Measurements from ENCODE around the gene C20orf144.
"Not testable (repeated sequence)": the region's sequence is repeated elsewhere in the genome, so short reads cannot be mapped to it uniquely, and the experiment has no call there.

The C20orf144 gene

DNA sequence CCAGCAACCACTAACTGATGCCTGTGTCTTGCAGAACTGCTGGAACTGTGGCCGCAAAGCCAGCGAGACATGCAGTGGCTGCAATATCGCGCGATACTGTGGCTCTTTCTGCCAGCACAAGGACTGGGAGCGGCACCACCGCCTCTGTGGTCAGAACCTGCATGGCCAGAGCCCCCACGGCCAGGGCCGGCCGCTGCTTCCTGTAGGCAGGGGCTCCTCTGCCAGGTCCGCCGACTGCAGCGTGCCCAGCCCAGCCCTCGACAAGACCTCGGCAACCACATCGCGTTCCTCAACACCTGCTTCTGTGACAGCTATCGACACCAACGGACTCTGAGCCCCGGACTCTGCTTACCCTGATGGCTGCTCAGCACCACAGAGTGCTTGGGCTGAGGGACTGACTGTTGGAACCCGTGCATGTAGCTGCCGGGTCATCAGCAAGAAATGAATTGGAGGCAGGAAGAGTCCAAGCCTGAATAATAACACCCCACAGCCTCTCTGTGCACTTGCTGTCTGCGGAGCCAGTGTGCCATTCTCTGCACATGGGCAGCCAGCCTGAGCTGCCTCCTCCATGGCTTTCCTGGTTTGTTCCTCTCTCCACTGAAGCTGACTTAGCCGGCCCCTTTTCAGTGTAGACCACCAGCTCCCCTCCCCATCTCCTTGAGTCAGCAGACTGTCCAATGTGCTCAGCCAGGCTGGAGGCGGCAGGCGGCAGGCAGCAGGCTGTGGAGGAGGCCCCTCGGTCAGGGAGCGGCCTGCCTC, 17.6 kb upstream of the C20orf144 start:
- Histone ChIP-seq H3K4me3 (ENCODE audit: low read length) (no peak overlapping the region), H3K36me3 (ENCODE audit: insufficient read depth, low read length) (peaks cover 45% of the 10 kb centered on the region), H3K27me3 (ENCODE audit: insufficient read depth, low read length) (no peaks in the 10 kb centered on the region), H2AFZ (ENCODE audit: low read depth, low read length) (no peak overlapping the region), H3K4me1 (ENCODE audit: insufficient read depth, low read length) (peaks cover 3% of the 10 kb centered on the region), H3K9me3 (ENCODE audit: low read length) (no peaks in the 10 kb centered on the region)

DNA sequence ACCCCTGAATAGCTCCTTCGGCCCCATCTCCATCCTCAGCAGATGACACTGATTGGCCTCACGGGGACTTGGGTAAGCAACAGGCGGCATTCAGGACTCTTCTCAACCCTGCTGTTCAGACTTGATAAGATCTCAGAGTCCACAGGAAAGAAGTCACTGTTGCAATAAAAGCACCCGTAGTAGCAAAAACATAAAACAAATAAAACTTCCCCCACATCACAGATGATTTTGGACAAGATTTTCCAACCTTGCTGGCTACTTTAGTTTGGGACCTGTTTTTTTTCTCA, 17.1 kb upstream of the C20orf144 start:
- Histone ChIP-seq H3K27me3 (ENCODE audit: insufficient read depth, low read length) (no peaks in the 10 kb centered on the region), H3K4me1 (ENCODE audit: insufficient read depth, low read length) (peaks cover 3% of the 10 kb centered on the region), H3K9me3 (ENCODE audit: low read length) (no peaks in the 10 kb centered on the region), H3K4me3 (ENCODE audit: low read length) (no peak overlapping the region), H3K36me3 (ENCODE audit: insufficient read depth, low read length) (peaks cover 42% of the 10 kb centered on the region), H2AFZ (ENCODE audit: low read depth, low read length) (no peak overlapping the region)

DNA sequence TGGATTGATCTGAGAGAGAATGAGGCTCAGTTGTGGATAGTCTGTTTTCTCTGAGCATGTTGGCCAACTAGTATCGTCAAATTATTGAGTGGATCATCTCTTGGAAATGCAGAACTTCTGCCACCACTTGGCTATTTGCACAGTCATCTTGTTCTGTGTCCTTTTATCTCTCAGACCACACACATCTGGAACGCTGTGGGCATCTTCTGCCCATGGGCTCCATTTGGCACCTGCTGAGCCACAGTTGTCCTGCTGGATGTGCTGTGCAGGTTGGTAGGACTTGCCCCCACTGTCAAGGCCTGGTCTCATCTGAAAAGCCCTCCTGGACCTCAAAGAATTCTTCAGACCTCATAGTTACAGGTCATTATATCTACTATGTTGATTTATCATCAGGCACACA, 16.7 kb upstream of the C20orf144 start:
- H3K4me1 ChIP-seq (ENCODE audit: insufficient read depth, low read length) = peaks cover 3% of the 10 kb centered on the region
- H2AFZ ChIP-seq (ENCODE audit: low read depth, low read length) = no peak overlapping the region
- H3K36me3 ChIP-seq (ENCODE audit: insufficient read depth, low read length) = peaks cover 39% of the 10 kb centered on the region
- no peaks in the 10 kb centered on the region for H3K27me3 ChIP-seq (ENCODE audit: insufficient read depth, low read length)
- H3K4me3 ChIP-seq (ENCODE audit: low read length) = no peak overlapping the region
- no peaks in the 10 kb centered on the region for H3K9me3 ChIP-seq (ENCODE audit: low read length)

DNA sequence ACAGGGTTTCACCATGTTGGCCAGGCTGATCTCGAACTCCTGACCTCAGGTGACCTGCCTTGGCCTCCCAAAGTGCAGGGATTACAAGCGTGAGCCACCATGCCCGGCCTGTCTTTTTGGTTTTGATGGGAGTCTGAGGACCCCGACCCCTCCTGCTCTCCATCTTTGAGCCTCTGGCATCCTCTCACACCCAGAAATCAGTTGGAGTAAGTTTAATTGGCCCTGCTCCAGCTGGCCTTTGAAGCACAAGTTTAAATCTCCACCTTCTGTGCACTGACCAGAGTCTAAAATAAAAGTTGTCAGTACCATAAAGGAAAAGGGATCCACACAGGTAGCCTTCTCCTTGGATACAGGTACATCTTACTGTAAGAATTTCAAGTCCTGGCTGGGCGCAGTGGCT, 15.9 kb upstream of the C20orf144 start:
- Histone ChIP-seq H3K9me3 (ENCODE audit: low read length) (no peaks in the 10 kb centered on the region), H2AFZ (ENCODE audit: low read depth, low read length) (no peak overlapping the region), H3K27me3 (ENCODE audit: insufficient read depth, low read length) (no peaks in the 10 kb centered on the region), H3K36me3 (ENCODE audit: insufficient read depth, low read length) (peaks cover 37% of the 10 kb centered on the region), H3K4me3 (ENCODE audit: low read length) (no peak overlapping the region), H3K4me1 (ENCODE audit: insufficient read depth, low read length) (peaks cover 3% of the 10 kb centered on the region)

DNA sequence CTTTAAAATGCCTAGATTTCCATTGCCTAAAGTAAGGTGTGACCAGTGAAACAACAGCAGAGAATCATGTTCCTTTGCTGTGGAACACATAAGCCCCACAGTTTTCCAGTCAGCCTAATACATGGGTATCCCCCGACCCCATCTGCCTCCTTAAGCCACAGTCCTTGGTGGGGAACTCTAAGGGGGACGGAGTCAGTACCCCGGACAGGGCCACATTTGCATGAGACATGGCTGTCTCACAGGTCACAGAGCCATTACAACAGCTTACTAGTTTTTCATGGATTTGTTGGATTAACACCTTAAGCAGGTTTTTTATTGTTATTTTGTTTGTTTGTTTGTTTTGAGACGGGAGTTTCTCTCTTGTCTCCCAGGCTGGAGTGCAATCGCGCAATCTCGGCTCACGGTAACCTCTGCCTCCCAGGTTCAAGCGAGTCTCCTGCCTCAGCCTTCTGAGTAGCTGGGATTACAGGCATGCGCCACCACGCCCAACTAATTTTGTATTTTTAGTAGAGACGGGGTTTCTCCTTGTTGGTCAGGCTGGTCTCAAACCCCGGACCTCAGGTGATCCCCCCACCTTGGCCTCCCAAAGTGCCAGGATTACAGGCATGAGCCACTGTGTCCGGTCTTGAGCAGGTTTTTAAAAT, 15.0 kb upstream of the C20orf144 start:
- not testable (repeated sequence) for H3K4me3 ChIP-seq (ENCODE audit: low read length); H3K4me1 ChIP-seq (ENCODE audit: insufficient read depth, low read length); H2AFZ ChIP-seq (ENCODE audit: low read depth, low read length); H3K9me3 ChIP-seq (ENCODE audit: low read length); H3K27me3 ChIP-seq (ENCODE audit: insufficient read depth, low read length)
- peaks cover 29% of the 10 kb centered on the region for H3K36me3 ChIP-seq (ENCODE audit: insufficient read depth, low read length)

DNA sequence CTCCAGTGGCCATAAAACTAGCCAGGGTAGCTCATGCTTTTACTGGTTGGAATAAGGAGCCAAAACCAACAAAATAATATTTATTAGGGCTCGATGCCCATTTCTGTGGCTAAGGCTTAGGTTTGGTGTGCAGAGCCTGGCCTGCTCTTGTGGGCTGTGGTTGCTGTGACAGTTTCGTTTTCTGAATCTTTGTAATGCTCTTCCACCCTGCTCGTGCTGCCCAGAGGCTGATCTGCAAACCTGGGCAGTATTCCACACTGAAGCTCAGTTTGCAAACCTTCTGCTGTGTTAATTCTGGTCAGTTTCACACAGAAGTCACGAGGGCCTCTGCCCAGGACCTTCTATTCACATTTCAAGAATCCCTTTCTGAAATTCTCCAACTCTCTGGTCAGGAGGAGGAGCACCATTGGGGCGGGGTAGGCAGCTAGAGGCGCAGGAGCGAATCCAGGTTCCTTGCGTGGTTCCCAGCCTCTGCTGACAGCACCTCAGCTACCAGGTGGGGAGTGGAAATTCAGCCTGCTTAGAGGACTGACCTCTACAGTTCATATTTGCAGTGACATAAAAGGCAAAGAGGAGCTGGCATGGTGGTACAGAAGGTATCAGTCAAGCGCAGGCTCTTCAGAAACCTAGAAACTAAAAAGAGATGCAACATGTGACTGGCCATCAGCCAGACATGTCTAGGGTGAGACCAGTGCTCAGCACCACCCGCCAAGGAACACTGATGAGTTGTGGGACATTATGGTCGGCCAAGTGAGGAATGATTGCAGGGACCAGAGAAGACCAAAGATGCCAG, 14.3 kb upstream of the C20orf144 start:
- Histone ChIP-seq H2AFZ (ENCODE audit: low read depth, low read length) (no peak overlapping the region), H3K4me3 (ENCODE audit: low read length) (no peak overlapping the region), H3K9me3 (ENCODE audit: low read length) (no peaks in the 10 kb centered on the region), H3K27me3 (ENCODE audit: insufficient read depth, low read length) (no peaks in the 10 kb centered on the region), H3K4me1 (ENCODE audit: insufficient read depth, low read length) (peaks cover 3% of the 10 kb centered on the region), H3K36me3 (ENCODE audit: insufficient read depth, low read length) (peaks cover 26% of the 10 kb centered on the region)

DNA sequence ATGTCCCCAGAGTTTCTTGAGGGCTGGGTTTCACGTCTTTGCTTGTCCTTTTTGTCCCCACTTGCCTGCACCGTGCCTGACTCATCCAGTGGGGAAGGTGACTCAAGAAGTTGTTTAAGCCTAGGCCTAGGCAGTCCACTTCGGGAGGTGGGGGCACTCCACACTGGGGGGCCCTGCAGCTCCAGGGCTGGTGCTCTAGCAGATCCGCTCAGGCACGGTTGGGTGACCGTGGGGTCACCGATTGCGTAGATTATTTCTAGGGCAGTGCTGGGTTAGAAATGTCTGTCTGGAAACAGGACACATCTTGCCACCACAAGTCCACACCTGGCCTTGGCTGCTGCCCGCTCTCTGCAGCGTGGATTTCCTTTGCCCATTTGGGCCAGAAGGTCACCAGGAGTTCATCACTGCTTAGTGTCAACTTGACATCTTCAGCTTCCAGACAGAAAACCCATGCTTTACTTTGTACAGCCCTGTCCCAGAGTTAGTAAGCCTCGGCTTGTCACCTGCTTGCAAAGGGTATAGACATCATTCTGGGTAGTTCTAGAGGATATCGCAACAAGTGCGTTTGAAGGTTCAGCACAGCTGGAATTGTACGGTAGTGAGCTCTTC, 13.6 kb upstream of the C20orf144 start:
- H3K27me3 ChIP-seq (ENCODE audit: insufficient read depth, low read length) = no peaks in the 10 kb centered on the region
- H3K36me3 ChIP-seq (ENCODE audit: insufficient read depth, low read length) = peaks cover 26% of the 10 kb centered on the region
- no peak overlapping the region for H3K4me3 ChIP-seq (ENCODE audit: low read length)
- H3K9me3 ChIP-seq (ENCODE audit: low read length) = no peaks in the 10 kb centered on the region
- H2AFZ ChIP-seq (ENCODE audit: low read depth, low read length) = no peak overlapping the region
- peaks cover 3% of the 10 kb centered on the region for H3K4me1 ChIP-seq (ENCODE audit: insufficient read depth, low read length)

DNA sequence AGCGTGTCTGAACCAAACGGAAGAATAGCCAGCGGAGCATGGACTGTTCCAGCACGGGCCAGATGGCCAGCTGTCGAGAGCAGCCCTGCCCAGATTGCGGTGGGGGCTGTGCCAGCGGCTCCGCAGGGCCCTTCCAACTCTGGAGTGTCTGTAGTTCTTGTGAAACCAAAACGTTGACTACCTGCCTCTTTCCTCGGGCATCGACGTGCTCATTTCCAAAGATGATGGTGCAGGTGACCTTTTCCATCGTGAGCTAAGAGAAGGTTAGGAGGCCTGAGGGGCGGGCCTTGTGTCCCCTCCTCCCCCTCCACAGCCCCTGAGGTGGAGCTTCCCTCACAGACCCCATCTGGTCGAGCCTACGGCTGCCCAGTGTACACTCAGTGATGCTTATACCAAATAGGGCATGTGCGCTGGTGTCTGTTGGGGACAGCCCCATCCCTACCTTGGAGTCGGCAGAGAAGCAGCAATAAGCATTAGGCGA, 12.9 kb upstream of the C20orf144 start:
- no peaks in the 10 kb centered on the region for H3K27me3 ChIP-seq (ENCODE audit: insufficient read depth, low read length)
- no peak overlapping the region for H2AFZ ChIP-seq (ENCODE audit: low read depth, low read length)
- peaks cover 3% of the 10 kb centered on the region for H3K4me1 ChIP-seq (ENCODE audit: insufficient read depth, low read length)
- peaks cover 21% of the 10 kb centered on the region for H3K36me3 ChIP-seq (ENCODE audit: insufficient read depth, low read length)
- H3K4me3 ChIP-seq (ENCODE audit: low read length) = no peak overlapping the region
- H3K9me3 ChIP-seq (ENCODE audit: low read length) = no peaks in the 10 kb centered on the region

DNA sequence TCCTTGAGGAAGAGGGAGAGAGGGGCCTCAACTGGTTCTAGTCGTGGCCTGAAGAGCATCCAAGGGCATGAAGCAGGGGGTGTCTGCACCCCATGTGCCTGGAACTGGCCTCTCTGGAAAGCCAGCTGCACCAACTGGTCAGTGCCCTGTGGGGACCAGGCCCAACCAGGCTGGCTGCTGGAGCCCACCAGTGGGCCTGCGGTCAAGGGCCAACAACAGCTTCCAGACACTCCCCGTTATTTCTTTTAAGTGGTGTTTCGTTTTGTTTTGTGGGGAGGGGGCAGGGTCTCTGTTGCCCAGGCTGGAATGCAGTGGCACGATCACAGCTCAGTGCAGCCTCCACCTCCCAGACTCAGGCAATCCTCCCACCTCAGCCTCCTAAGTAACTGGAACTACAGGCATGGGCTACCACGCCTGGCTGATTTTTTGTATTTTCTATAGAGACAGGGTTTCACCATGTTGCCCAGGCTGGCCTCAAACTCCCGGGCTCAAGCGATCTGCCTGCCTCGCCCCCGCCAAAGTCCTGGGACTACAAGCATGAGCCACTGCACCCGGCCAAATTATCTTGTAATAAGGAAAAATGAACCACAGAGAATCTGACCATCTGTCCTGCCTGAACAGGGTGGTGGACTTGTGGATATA, 11.9 kb upstream of the C20orf144 start:
- peaks cover 11% of the 10 kb centered on the region for H3K36me3 ChIP-seq (ENCODE audit: insufficient read depth, low read length)
- H3K4me3 ChIP-seq (ENCODE audit: low read length) = no peak overlapping the region
- H3K4me1 ChIP-seq (ENCODE audit: insufficient read depth, low read length) = peaks cover 3% of the 10 kb centered on the region
- no peak overlapping the region for H2AFZ ChIP-seq (ENCODE audit: low read depth, low read length)
- H3K27me3 ChIP-seq (ENCODE audit: insufficient read depth, low read length) = no peaks in the 10 kb centered on the region
- H3K9me3 ChIP-seq (ENCODE audit: low read length) = no peaks in the 10 kb centered on the region

DNA sequence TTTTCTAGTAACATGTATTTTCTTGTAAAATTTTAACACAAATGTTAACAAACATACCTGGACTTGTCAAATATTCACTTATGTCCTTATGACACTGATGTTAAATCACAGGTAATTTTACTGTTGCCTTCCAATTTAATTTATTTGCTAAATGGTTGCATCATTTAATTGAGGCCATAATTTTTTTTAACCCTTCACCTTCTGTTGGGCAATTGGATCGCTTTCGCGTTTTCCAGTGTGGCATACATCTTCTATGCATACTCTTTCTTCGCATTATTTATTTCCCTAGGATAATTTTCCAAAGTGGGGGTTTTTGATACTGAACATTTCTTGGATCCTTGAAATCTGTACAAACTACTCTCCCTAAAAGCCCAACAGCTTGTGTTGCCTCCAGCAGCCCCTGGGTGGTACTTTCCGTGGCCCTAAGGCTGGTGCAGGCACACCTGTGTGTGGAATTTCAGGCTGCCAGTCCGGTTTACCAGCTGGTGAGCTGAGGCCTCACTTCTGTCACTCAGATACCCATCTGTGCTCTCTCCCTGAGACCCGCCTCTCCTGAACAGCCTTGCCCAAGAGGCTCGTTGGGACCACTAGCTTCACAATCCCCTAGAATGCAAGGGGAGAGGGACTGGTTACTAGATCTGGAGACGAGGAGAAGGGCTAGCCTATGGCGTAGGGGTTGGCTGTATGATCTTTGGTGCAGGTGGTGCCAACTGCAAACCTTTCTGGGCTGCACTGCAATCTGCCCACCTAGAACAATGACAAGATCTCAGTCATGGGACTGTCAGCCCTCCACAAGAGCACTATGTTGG, 11.2 kb upstream of the C20orf144 start:
- Histone ChIP-seq H3K27me3 (ENCODE audit: insufficient read depth, low read length) (no peaks in the 10 kb centered on the region), H3K4me3 (ENCODE audit: low read length) (no peak overlapping the region), H3K4me1 (ENCODE audit: insufficient read depth, low read length) (peaks cover 3% of the 10 kb centered on the region), H2AFZ (ENCODE audit: low read depth, low read length) (no peak overlapping the region), H3K36me3 (ENCODE audit: insufficient read depth, low read length) (peaks cover 7% of the 10 kb centered on the region), H3K9me3 (ENCODE audit: low read length) (no peaks in the 10 kb centered on the region)

DNA sequence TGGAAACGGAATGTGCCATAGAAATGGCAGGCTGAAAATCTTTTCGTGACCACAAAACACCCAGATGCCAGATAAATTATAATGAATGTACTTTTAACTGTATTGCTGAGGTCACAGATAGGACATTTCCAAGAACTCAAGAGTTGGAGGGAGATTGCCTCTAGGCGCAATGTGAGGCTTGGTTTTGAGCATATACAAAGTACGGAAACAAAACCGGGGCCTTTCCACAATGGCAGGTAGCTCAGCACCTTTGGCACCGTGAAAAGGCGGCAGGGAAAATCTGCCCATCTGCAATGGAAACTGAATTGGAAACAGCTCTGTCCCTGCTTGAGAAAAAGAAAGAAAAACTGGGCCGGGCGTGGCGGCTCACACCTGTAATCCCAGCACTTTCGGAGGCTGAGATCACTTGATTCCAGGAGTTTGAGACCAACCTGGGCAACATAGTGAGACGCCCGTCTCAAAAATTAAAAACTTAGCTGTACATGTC, 10.5 kb upstream of the C20orf144 start:
- no peaks in the 10 kb centered on the region for H3K9me3 ChIP-seq (ENCODE audit: low read length)
- peaks cover 3% of the 10 kb centered on the region for H3K4me1 ChIP-seq (ENCODE audit: insufficient read depth, low read length)
- no peaks in the 10 kb centered on the region for H3K27me3 ChIP-seq (ENCODE audit: insufficient read depth, low read length)
- no peak overlapping the region for H2AFZ ChIP-seq (ENCODE audit: low read depth, low read length)
- no peak overlapping the region for H3K4me3 ChIP-seq (ENCODE audit: low read length)
- H3K36me3 ChIP-seq (ENCODE audit: insufficient read depth, low read length) = peaks cover 7% of the 10 kb centered on the region
